GM19035 (cell line): Measurements from ENCODE around the gene SOX6.
A peak's percentile ranks its signal among the peaks of the same experiment; 100 is the strongest.
"Not testable (repeated sequence)": the region's sequence is repeated elsewhere in the genome, so short reads cannot be mapped to it uniquely, and the experiment has no call there.

ENCODE experiments used
- ATAC-seq: cut with Tn5 transposase; IDR thresholded peaks from one replicate; pipeline ENCODE4 v1.9.1; 2021; ENCODE audit not compliant: unreplicated experiment

The SOX6 gene

GRCh38 chr11:15940462-15941205, 415.7 kb downstream of the SOX6 start:
- ATAC-seq: peak; percentile 39

GRCh38 chr11:15938983-15939382, 417.4 kb downstream of the SOX6 start:
- ATAC-seq: no peak

- no peak for ATAC-seq
These were observed 418.2 kb downstream of the SOX6 start for GRCh38 chr11:15938121-15938611.

GRCh38 chr11:15937601-15938120, 418.7 kb downstream of the SOX6 start:
- no peak for ATAC-seq

- ATAC-seq: no peak
These were observed 420.3 kb downstream of the SOX6 start for GRCh38 chr11:15936011-15936410.

DNA sequence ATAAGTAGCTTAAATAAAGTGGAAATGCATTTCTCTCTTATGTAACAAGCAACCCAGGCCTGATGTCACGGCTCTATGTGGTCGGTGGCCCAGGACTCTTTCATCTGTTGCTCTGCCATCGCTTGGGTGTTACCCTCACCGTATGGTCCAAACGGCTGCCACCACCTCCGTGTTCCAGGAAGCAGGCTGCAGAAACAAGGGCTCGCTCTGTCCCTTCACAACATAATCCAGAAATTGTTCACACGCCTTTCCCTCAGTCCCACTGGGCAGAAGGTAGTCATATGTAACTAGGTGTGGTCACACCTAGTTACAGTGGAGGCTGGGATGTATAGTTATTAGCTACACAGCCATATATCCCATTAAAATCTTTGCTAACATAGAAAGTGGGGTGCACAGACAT, 421.0 kb downstream of the SOX6 start:
- no peak for ATAC-seq

DNA sequence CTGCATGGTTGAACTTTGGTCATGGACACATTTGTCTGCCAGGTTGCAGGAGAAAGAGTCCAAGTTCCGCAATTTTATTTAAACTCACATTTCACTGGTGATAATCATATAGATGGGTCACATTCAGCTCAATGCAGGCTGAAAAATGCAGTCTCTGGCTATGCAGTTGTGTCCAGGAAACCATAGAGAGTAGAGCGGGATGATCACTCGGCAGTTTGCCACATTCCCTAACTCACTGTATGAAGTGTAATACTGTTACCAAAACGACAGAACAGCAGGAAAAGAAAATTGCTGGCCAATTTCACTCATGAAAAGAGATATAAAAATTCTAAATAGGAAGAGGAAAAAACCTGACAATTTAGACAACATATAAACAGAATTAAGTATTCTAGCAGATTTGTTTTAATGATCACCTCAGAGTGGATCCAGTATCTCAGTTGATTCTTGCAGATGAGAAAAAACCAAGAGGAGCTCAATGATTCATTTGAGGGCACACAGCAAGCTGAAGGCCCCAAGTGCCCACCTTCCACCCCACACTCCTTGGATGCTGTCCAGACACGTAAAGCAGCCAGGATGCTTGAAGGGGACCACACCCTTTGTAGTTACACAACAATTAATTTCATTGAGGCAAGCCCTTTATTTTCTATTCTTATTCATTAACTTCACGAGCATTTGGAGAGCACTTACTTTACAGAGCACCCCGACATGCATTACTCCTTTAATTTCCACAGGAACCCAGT, 422.3 kb downstream of the SOX6 start:
- no peak for ATAC-seq

DNA sequence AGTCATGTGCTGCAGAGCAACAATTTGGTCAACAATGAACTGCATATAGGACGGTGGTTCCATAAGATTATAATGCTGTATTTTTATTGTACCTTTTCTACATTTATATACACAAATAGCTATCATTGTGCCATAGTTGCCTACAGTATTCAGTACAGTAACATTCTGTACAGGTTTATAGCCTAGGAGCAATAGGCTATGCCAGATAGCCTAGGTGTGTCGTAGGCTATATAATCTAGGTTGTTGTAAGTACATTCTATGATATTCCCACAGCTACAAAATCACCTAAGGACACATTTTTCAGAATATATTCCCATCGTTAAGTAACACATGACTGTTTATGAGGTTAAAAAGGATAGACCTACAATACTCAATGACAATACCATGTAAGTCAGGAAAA, 423.9 kb downstream of the SOX6 start:
- ATAC-seq: no peak

- no peak for ATAC-seq
These were observed 424.8 kb downstream of the SOX6 start for GRCh38 chr11:15931497-15931896.

DNA sequence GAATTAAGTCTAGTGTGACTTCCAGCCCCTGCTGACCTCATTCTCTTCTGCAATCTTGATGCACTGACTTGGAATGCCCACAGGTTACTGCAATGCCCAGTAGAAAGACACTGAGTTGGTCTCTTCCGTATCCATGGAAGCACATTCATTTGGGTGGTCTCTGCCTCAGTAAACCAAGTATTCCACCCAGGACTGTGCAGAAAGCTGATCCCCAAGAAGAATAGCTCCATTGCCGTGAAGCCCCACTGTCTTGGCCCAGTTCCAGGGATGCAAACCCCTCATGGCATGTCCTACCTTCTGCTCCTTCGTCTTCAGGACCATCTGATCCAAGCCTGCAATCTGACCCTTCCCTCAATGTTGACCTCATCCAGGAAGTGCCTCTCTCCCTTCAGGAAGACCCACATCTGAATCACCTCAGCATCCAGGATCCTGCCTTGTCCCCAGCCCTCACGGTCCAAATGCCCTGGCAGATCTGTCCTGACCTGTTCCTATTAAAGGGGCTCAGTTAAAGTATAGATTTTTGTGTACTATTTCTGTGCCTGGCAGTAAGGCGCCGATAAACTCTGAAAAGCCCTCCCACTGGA, 425.8 kb downstream of the SOX6 start:
- ATAC-seq: no peak

DNA sequence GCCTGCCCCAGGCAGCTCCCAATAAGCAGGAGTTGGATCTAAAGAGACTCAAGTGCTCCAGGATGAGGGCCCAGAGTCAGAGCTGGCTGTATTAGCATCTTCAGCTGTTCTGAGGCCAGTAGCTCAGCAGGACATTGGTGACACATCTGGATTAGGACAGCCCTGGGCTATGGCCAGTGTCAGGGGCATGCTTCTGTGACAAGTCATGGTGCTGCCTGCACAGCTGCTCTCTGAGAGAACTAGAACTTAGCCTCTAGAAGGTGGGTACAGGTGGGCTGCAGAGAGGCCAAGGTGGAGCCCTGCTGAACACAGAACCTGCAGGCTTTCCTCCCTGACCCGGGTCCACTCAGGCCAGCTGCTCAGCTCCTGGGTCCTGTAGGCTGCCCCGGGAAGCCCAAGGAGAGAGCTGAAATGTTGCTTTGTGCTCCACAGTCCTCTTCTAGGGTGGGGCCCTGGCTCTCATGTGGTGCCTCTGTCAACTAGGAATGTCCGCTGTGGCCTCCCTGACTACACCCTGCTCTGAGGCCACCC, 426.9 kb downstream of the SOX6 start:
- ATAC-seq: no peak

DNA sequence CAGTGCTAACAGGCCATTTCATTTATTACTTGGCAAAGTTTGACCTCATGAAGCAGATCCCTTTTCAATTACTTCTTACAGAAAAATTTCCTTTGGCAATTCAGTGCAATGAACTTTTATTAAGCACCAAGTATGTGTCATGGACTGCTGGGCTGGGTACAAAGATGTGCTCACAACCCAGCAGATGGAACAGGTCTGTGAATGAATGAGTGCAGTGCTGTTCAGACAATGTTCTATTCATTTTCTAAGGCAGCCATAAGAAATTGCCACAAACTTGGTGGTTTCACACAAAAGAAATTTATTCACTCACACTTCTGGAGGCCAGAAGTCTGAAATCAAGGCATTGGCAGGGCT, 428.5 kb downstream of the SOX6 start:
- no peak for ATAC-seq

GRCh38 chr11:15927196-15927863, 429.0 kb downstream of the SOX6 start:
- no peak for ATAC-seq

DNA sequence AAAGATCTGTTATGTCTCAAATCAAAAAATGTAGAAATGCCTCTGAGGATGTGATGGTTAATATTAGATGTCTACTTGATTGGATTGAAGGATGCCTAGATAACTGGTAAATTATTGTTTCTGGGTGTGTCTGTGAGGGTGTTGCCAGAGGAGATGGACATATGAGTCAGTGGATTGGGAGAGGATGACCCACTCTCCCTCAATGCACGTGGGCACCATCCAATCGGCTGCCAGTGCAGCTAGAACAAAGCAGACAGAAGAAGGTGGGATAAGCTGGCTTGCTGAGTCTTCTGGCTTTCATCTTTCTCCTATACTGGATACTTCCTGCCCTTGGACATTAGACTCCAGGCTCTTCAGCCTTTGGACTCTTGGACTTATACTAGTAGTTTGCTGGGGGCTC, 430.3 kb downstream of the SOX6 start:
- ATAC-seq: no peak

DNA sequence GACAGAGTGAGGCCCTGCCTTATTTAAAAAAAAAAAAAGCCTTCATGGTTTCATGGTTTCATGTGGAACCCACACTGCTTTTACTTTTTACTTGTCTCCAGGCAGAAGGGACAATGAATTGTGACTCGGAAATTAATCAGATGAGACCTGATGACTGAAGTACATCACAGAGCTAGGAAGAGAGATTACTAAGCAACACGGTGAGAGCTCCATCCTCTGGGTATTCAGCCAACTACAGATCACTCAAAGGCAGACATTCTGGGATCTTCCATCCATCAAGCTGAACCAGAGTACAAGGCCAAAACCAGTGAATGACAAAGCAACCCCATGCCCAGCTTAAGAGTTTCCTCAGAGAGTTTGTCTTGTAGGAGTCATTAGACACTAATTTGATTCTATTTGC, 433.2 kb downstream of the SOX6 start:
- no peak for ATAC-seq

DNA sequence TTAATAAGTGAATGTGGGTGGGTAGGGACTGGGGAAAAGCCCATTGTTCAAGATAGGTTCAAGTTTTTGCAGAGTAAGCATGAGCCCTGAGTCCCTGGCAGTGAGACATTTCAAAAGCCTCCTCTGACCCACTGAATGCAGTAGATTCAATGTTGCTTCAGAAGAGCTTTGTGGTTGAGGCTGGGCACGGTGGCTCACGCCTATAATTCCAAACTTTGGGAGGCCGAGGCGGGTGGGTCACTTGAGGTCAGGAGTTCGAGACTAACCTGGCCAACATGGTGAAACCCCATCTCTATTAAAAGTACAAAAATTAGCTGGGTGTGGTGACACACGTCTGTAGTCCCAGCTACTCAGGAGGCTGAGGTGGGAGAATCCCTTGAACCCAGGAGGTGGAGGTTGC, 433.6 kb downstream of the SOX6 start:
- ATAC-seq: not testable (repeated sequence)

DNA sequence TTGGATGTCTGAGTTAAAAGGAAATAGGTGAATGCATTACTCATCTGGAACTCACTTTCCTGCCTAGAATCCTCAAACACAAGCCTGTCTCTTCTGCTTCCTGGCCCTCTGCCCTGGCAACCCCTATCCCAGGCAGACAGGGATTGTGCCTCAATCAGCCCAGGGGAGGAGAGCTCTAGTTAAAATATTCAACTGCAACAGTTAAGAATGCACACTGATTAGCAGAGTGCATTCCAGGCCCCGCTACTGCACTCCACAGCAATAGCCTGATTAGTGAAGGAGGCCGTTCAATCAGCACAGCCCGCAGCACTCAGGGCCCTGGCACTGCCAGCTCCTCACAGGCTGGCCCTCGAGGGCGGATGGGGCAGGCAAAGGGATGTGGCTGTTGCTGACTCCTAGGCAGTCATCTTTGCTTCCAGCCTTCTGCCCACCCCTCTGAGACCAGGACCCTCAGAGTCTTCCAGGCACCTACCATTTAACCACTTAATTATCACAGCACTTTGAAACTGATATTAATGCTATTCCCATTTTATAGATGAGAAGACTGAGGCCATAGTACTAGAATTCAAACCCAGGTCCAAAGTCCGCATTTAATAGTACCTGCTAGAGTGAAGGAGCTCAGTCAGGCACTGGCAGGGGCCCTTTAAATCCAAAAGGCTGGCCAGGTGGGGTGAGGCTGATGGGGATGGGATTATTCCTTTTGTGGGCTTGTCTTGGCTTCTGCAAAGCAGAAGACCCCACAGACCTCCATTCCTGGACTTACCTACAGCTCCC, 435.3 kb downstream of the SOX6 start:
- ATAC-seq: no peak

- no peak for ATAC-seq
These were observed 437.7 kb downstream of the SOX6 start for GRCh38 chr11:15918674-15919073.

GRCh38 chr11:15918212-15918611, 438.1 kb downstream of the SOX6 start:
- no peak for ATAC-seq
